ENCODE results near the gene SPEG.

Gene SPEG

GRCh38 chr2:219482674-219483405 lies 48.2 kb downstream of the SPEG start:
- DNase-seq = no peak

DNA sequence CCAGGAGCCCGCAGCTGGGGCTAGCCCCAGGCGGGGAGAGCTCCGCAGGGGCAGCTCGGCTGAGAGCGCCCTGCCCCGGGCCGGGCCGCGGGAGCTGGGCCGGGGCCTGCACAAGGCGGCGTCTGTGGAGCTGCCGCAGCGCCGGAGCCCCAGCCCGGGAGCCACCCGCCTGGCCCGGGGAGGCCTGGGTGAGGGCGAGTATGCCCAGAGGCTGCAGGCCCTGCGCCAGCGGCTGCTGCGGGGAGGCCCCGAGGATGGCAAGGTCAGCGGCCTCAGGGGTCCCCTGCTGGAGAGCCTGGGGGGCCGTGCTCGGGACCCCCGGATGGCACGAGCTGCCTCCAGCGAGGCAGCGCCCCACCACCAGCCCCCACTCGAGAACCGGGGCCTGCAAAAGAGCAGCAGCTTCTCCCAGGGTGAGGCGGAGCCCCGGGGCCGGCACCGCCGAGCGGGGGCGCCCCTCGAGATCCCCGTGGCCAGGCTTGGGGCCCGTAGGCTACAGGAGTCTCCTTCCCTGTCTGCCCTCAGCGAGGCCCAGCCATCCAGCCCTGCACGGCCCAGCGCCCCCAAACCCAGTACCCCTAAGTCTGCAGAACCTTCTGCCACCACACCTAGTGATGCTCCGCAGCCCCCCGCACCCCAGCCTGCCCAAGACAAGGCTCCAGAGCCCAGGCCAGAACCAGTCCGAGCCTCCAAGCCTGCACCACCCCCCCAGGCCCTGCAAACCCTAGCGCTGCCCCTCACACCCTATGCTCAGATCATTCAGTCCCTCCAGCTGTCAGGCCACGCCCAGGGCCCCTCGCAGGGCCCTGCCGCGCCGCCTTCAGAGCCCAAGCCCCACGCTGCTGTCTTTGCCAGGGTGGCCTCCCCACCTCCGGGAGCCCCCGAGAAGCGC lies 49.1 kb downstream of the SPEG start:
- no peak for DNase-seq

GRCh38 chr2:219484343-219485200 lies 49.9 kb downstream of the SPEG start:
- no peak for DNase-seq

- no peak for DNase-seq
These were observed 50.5 kb downstream of the SPEG start for GRCh38 chr2:219485201-219485580.

DNA sequence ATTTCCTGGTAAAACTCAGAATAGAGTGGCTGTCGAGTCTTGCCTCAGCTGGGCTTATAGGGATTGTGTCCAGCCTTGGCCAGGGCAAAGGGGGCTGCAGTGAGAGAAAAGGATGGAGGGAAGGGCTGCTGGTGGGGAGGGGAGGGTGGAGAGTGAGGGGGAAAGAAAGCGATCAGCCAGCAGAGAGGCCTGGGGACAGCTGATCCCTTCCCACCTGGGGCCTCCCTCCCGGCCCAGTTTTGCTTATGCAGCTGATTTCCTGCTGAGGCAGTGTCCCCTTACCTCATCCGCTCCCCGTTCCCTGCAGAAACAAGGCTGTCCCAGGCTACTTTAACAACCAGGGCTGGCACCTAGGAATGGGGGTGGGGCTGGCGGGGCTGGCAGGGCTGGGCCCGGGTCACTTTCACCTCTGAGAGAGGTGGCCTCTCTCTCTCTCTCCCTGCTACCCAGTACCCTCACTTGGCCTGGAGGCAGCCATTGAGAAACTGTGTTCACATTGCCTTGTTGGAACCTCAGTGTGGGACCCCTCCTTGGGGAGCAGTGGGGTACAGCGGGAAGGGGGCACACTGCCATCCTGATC lies 51.8 kb downstream of the SPEG start:
- DNase-seq = no peak

GRCh38 chr2:219488149-219488843 lies 53.7 kb downstream of the SPEG start:
- no peak for DNase-seq

DNA sequence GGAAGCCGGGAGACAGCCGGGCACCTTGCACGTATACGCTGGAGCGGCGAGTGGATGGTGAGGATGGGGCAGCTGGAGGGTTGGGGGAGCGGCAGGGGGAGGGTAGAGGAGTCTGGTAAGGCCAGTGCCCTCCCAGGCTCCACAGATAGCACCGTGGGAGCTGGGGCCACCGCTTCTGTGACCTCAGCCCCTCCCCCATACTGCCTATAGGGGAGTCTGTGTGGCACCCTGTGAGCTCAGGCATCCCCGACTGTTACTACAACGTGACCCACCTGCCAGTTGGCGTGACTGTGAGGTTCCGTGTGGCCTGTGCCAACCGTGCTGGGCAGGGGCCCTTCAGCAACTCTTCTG lies 54.2 kb downstream of the SPEG start:
- no peak for DNase-seq

- no peak for DNase-seq
These were observed 54.7 kb downstream of the SPEG start for GRCh38 chr2:219489315-219489714.

GRCh38 chr2:219490186-219490585 lies 55.5 kb downstream of the SPEG start:
- DNase-seq = no peak

- DNase-seq = no peak
These were observed 56.0 kb downstream of the SPEG start for GRCh38 chr2:219490600-219491130.

DNA sequence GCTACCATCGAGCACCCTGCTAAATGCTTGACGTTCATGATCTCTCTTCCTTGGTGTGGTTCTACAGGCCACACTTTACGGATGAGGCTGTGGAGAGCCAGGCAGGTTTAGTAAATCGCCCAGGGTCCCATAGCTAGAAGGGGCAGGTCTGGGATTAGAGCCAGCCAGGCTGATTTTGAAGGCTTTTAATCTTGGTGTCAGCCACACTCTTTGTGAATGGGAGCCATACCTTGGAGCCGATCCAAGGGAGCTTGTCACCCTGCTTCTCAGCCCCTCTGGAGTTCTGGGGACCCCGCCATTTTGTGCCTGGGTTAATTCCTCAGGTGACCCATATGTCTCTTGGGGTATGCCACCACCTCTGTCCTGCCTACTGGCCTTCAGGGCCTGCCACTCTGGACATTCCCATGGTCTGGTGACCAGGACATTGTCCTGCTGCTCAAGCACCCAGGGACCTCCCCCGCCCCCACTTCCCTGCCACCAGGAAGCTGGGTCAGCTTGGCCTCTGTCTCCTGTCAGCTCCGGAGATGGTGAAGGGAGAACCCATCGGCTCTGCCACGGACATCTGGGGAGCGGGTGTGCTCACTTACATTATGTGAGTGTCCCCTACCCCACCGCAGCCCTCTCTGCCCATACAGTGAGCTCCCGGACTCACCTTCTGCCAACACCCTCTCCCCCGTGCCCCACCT lies 56.8 kb downstream of the SPEG start:
- no peak for DNase-seq

DNA sequence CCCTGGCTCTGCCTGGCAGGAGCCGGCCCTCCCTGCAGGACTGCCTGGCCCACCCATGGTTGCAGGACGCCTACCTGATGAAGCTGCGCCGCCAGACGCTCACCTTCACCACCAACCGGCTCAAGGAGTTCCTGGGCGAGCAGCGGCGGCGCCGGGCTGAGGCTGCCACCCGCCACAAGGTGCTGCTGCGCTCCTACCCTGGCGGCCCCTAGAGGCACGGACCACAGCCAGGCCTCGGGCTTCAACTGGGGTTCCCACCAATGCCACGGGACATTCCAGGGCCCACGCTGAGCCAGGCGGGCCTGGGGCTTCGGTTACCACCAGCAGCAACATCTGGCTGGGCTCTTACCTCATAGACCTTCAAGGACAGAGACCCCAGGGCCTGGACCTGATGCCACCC lies 57.9 kb downstream of the SPEG start:
- no peak for DNase-seq

DNA sequence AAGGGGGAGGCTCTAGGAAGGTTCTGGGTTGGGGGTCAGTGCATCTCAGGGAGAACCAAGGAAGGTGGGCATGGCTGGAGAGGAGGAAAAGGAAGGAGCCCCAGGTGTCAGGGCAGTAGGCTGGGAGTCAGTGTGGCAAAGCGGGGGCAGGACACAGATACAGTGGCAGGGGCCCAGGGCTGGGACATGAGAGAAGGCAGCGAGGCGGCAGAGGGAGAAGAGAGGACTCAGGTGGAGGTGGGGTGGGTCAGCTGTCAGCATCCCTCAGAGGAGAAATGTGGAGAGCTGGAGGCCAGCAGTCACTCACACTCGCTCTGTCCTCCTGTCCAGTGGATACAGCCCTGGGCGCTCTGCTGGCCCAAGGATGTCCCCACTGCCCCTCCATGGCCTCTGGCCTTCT lies 58.4 kb downstream of the SPEG start:
- no peak for DNase-seq

- no peak for DNase-seq
These were observed 60.4 kb downstream of the SPEG start for GRCh38 chr2:219494952-219495530.

- DNase-seq = peak; percentile 50
These were observed 61.0 kb downstream of the SPEG start for GRCh38 chr2:219495531-219496122.

DNA sequence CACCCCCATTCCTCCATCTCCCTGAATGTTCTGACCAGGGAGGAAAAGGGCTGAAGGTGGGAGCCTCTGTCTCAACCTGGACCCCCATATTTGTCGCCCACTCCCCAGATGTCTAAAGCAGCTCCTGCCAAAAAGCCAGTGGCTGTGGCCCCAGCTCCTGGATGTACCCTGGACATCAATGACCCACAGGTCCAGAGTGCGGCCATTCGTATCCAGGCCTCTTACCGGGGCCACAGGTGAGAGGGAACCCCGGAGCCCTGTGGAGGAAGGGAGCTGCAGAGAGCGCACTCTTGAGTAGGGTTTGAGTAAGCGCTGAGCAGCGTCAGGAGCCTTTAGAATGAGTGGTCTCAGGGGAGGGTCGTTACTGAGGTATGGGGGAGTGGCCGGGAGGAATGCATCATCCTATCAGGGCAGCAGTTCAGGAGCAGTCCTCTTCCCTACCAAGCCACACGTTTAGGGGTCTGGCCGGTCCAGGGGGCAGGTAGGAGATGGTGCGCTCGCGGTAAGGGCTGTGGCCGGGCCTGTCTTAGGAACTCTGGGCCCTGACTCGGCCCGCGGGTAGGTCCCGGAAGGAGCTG lies 61.7 kb downstream of the SPEG start:
- no peak for DNase-seq

DNA sequence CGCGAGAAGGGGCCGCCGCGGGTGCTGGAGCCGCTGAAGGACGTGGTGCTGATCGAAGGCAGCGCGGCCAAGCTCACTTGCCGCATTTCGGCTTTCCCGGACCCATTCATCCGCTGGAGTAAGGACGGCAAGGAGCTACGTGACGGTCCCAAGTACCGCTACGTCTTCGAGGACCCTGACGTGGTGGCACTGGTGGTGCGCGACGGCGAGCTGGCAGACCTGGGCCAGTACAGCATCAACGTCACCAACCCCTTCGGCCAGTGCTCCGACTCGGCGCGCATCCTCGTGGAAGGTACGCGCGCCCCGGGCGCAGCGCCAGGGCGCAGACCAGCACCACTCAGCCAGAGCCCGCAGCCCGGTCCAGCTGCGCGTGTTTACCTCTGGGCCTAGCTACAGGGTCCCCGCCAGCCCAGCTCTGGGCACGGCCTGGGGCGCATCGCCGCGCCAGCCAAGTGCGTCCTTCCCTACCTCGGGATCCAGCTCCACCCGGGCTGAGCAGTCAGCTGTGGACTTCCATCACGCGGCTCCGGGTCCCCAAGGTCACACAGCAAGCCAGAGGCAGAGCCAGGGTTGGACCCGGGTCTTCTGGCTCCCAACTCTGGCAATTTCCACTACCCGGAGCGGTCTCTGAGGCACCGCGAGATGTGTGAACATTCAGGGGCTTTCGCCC lies 62.3 kb downstream of the SPEG start:
- DNase-seq = no peak

- peak; percentile 89 for DNase-seq
These were observed 63.0 kb downstream of the SPEG start for GRCh38 chr2:219497495-219498279.
